HEK293T (cell line): ENCODE results near the gene CDH4.

Experiments
- ARNT ChIP-seq: fragments of 450-650 bp; IDR thresholded peaks from 2 replicates; pipeline ENCODE4 v1.6.1; 2017; ENCODE audit warnings: mild to moderate bottlenecking
- BHLHE40 ChIP-seq: fragments of 450-650 bp; IDR thresholded peaks from 2 replicates; pipeline ENCODE4 v1.6.1; 2016; ENCODE audit warnings: mild to moderate bottlenecking, moderate library complexity, borderline replicate concordance
- CTBP1 ChIP-seq: fragments of 450-650 bp; IDR thresholded peaks from 2 replicates; pipeline ENCODE4 v1.6.1; 2016; ENCODE audit warnings: borderline replicate concordance
- FOXA1 ChIP-seq: fragments of 450-650 bp; IDR thresholded peaks from 2 replicates; pipeline ENCODE4 v1.6.1; 2016; ENCODE audit warnings: mild to moderate bottlenecking
- FOXK2 ChIP-seq: fragments of 450-650 bp; IDR thresholded peaks from 2 replicates; pipeline ENCODE4 v1.6.1; 2016; ENCODE audit warnings: mild to moderate bottlenecking
- FOXM1 ChIP-seq: fragments of 450-650 bp; IDR thresholded peaks from 2 replicates; pipeline ENCODE4 v1.6.1; 2017; ENCODE audit warnings: mild to moderate bottlenecking, borderline replicate concordance
- HDGF ChIP-seq: fragments of 450-650 bp; IDR thresholded peaks from 2 replicates; pipeline ENCODE4 v1.6.1; 2017; ENCODE audit warnings: antibody characterized with exemption, borderline replicate concordance
- LEF1 ChIP-seq: fragments of 450-650 bp; IDR thresholded peaks from 2 replicates; pipeline ENCODE4 v1.6.1; 2017; ENCODE audit warnings: mild to moderate bottlenecking, borderline replicate concordance
- NFRKB ChIP-seq: fragments of 450-650 bp; IDR thresholded peaks from 2 replicates; pipeline ENCODE4 v1.6.1; 2016; ENCODE audit warnings: mild to moderate bottlenecking, moderate library complexity
- PKNOX1 ChIP-seq: fragments of 450-650 bp; IDR thresholded peaks from 2 replicates; pipeline ENCODE4 v1.6.1; 2016
- SP1 ChIP-seq: fragments of 450-650 bp; IDR thresholded peaks from 2 replicates; pipeline ENCODE4 v1.6.1; 2017

GRCh38 chr20:61482056-61482887, 230.2 kb downstream of the CDH4 start:
- TF ChIP-seq FOXK2 (no peak), PKNOX1 (no peak), HDGF (no peak), NFRKB (no peak), BHLHE40 (no peak), SP1 (no peak), CTBP1 (no peak), FOXM1 (no peak), ARNT (no peak), FOXA1 (no peak), LEF1 (no peak)
